HG03175 (cell line): ENCODE data around the gene AUTS2.
"Not testable (repeated sequence)": the region's sequence is repeated elsewhere in the genome, so short reads cannot be mapped to it uniquely, and the experiment has no call there.

Experiments used
- ATAC-seq: cut with Tn5 transposase; IDR thresholded peaks from one replicate; pipeline ENCODE4 v1.9.1; 2021; ENCODE audit warnings: mild to moderate bottlenecking, moderate library complexity; ENCODE audit not compliant: unreplicated experiment

The AUTS2 gene

GRCh38 chr7:70594885-70595284, 996.6 kb downstream of the AUTS2 start:
- not testable (repeated sequence) for ATAC-seq

- no peak for ATAC-seq
These were observed 997.1 kb downstream of the AUTS2 start for GRCh38 chr7:70595370-70595754.

DNA sequence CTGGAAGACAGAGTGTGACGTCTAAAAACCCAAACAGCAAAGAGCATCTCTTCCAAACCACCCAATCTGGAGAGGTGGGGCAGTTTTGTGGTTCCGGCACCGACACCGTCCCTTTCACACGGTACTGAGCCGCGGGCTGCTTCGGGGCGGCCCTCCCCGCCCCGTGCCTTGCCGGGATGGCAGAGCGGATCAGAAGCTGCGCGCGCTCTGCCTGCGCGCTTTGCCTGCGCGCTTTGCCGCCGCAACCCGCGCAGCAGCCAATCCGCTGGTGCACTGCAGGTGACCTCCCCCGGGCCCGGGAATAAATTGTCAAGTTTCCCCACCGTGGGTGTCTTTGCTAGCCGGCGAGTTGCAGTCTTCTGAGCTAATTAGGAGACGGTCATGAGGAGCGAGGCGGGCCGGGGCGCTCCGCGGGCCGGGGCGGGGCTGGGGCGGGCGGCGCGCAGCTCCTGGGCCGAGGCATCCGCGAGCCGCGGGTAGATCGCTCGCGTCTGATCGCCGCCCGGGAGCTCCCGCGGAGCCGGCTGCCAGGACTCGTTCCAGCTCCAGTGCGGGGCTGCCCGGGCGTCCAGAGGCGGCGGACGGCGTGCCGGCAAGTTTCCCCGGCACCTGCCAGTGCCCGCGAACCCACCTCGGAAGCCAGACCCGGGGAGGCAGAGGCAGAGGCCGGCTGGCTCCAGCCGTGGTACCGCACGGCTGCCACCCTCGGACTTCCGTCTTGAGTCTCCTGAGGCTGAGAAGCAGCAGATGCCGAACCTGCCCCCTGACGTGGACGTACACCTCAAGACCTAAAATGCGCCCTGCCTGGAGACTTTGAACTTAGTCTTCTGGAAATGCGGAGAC, 997.7 kb downstream of the AUTS2 start:
- ATAC-seq: no peak

DNA sequence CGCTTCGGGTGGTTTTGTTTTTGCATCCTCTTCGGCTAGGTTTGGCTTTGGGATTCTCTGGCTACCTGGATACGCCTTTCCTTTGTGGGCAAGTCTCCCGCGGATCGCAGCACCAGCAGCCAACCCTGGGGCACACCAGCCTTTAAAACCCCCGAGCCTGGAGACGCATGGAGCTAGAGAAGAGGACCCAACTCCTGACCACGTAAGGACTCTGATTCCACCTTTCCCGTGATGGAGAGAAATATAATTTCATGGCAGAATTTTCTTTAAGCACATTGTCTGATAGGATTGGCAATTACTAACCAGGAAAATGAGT, 998.3 kb downstream of the AUTS2 start:
- no peak for ATAC-seq

- no peak for ATAC-seq
These were observed 998.8 kb downstream of the AUTS2 start for GRCh38 chr7:70597066-70597465.

DNA sequence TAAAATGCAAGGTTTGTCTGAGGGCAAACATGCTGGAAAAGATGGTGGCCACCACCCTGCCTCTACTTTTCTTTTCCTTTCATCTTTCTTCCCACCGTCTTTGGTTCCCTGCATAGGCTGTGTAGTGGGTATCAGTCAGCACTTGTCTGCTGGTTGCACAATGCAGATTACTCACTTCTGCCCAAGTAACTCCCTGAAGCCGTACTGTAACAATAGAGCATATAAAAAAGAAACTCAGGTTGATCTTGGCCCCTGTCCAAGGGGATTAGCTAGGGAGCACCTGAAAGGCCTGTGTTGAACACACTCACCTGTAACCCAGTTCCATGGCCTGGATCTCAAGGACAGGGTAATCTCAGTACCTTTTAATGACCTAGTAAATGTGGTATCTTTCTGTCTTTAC, 1000.7 kb downstream of the AUTS2 start:
- ATAC-seq: no peak

DNA sequence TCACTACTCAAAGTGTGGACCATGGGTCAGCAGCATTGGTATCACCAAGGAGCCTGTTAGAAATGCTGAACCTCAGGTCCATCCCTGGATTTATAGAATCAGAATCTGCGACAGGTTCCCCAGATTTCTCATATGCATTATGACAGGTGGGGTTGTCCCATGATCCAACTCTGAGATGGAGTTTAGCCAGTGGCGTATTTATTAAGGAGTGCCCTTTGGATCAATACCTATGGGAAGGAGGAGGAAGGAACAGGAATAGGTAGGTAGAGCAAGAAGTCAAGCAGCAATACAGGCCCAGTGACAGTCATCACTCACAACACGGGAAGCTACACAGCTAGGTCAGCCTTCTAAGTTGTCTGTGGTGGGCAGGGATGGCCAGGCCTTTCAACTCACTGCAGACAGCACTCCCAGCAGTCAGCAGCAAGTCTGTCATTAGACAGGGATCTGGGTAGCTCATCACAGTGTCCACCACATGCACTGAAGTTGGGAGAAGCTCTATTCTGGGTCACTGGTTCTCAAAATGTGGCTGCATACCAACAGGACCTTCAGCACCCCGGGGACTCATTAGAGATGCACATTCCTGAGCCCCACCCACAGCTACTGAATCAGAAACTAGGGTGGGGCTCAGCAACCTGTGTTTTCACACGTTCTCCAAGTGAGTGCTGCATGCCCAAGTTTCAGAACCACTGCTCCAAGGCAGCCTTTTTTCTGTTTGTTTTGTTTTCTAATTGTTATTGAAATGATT, 1001.3 kb downstream of the AUTS2 start:
- no peak for ATAC-seq

DNA sequence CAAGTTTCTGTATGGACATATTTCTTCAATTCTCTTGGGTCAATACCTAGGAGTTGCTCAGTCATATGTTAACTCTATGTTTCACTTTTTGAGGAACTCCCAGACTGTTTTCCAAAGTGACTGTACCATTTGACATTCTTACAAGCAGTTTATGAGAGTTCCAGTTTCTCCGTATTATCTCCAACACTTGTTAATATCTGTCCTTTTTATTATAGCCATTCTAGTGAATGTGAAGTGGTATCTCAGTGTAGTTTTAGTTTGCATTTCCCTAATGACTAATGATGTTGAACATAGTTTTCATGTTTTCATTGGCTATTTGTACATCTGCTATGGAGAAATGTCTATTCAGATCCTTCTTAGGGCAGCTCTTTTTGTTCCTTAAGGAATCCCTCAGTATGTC, 1002.7 kb downstream of the AUTS2 start:
- ATAC-seq: no peak

- ATAC-seq: no peak
These were observed 1003.8 kb downstream of the AUTS2 start for GRCh38 chr7:70602117-70602516.

- ATAC-seq: no peak
These were observed 1009.0 kb downstream of the AUTS2 start for GRCh38 chr7:70607281-70607680.

DNA sequence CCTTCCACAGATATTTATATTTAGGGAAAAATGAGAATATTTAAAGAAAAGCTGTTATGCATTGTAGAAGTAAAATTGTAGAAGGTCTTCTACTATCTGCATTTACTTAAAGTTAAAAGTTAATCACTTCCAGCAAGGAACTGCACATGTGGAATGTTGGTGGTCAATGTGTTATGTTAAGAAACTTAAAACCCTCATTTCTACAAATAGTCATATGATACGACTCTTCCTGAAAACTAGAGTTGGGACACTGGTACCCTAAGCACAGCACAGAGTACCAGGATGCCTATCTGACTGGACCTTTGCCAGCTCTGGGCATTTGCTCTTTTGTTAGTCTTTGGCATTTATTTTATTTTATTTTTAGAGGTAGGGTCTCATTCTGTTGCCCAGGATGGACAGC, 1009.5 kb downstream of the AUTS2 start:
- no peak for ATAC-seq

DNA sequence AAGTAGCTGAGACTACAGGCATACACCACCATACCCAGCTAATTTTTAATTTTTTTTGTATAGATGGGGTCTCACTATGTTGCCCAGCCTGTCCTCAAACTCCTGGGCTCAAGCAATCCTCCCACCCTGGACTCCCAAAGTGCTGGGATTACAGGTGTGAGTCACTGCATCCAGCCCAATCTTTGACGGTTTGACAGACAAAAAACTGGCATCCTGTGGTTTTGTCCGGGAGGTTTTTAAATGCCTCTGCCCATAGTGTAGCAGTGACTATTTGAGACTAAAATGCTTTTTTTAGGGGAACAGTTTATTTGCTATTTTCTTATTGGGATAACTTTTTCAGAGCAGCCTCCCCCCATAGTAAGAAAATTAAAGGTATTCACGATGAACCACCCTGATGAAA, 1010.0 kb downstream of the AUTS2 start:
- no peak for ATAC-seq

- ATAC-seq: no peak
These were observed 1014.5 kb downstream of the AUTS2 start for GRCh38 chr7:70612811-70613210.

- peak; percentile 78 for ATAC-seq
These were observed 1016.2 kb downstream of the AUTS2 start for GRCh38 chr7:70614237-70615045.

GRCh38 chr7:70615066-70615606, 1016.9 kb downstream of the AUTS2 start:
- no peak for ATAC-seq

DNA sequence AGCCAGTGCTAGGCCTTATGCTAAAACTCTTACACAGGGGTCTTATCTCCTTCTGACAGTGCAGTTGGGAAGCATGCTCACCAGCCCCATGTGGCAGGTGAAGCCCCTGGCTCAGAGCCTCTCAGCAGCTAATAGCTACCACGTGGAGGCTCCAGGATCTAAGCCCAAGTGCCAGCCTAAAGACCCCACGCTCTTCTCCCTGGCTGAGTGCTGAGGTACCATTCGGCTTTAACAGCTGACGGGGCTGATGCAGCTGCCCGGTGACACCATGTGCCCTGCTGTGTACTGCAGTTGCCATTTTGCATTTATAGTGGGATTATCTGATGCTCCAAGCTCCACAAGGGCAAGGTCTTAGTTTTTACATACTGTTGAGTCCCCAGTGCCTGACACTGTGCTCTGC, 1017.9 kb downstream of the AUTS2 start:
- ATAC-seq: no peak

DNA sequence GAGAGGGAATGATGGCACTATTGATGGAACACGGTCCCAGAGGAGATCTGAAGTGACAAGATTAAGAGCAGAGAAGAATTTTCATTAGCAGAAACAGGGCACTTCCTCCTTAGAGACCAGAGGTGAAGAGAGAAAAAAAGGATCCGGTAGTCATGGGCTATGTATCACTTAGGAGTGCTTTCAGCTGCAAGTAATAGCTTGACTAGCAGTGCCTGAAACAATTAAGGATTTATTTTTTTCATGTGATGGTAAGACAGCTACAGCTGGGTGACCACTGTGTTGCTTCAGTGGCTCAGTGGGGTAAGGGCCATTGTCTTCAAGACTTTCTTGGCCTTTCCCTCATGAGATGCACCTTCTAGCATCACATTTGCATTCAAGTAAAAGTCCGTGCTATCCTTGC, 1018.5 kb downstream of the AUTS2 start:
- ATAC-seq: no peak

- ATAC-seq: no peak
These were observed 1019.8 kb downstream of the AUTS2 start for GRCh38 chr7:70618020-70618551.

- ATAC-seq: no peak
These were observed 1020.9 kb downstream of the AUTS2 start for GRCh38 chr7:70619130-70619529.

DNA sequence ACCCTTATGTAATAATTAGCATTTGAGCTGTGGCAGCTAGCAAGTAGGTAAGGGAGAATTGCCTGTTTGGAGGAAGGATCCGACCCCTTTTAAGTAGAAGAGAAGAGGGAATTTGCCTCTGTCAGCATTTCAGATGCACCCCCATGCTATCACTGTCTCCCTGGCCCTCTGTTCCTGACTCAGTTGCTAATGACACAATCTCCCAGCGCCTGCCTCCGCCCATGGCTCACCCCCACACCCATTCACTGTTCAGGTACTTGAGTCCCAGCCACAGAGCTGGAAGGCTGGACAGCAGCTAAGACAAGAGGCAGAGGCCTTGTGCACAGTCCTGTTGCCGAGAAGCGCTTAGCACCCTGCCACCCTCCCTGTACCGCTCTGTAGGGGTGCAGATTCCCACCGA, 1021.4 kb downstream of the AUTS2 start:
- ATAC-seq: no peak
